Measurements from ENCODE around the gene LCN6. TPM values are rescaled to one million over a fixed set of nuclear protein-coding genes. Genes with fewer than 3 reads are reported as not detected.

The LCN6 gene
- total and polyA plus RNA-seq, 9 of the 15 experiments (the other 6 are each of a cell fraction or from before 2014, with no cell fraction given), result 0.10 to 0.45 (median 0.37) TPM; not detected in 5

- no peak for TF ChIP-seq SFPQ (IDR thresholded peaks at IDR 0.05; ENCODE audit: low read depth, low read length)
- TF ChIP-seq STAG1 (CRISPR knock-in tag; IDR thresholded peaks at IDR 0.05; ENCODE audit: borderline replicate concordance), result peak; percentile 44; the same call in 1 of the 2 replicates
- no peak for TF ChIP-seq ZNF764 (CRISPR knock-in tag; IDR thresholded peaks at IDR 0.05; ENCODE audit: low read depth)
- no peak for TF ChIP-seq SNIP1 (IDR thresholded peaks at IDR 0.05; ENCODE audit: low read depth)
- no peak for TF ChIP-seq THAP7 (CRISPR knock-in tag; IDR thresholded peaks at IDR 0.05)
- TF ChIP-seq CHD1 (IDR thresholded peaks at IDR 0.05; ENCODE audit: low read length), result no peak
- no peak for TF ChIP-seq ZNF431 (CRISPR knock-in tag; IDR thresholded peaks at IDR 0.05)
- TF ChIP-seq SIX5 (IDR thresholded peaks at IDR 0.05; ENCODE audit: borderline replicate concordance in 1 of 2, insufficient read depth in 1 of 2, low read depth in 1 of 2, low read length in 2 of 2), result no peak
- no peak for TF ChIP-seq ARHGAP35 (IDR thresholded peaks at IDR 0.05; ENCODE audit: partially characterized antibody)
- TF ChIP-seq PCBP2 (IDR thresholded peaks at IDR 0.05; ENCODE audit: low read depth, low read length, poor library complexity, severe bottlenecking), result no peak
- TF ChIP-seq RBBP5 (IDR thresholded peaks at IDR 0.05; ENCODE audit: borderline replicate concordance, insufficient read depth, low read length, poor library complexity, severe bottlenecking), result no peak
- TF ChIP-seq MNT (conservative IDR thresholded peaks at IDR 0.05), result peak in 1 of 2 experiments; percentile 24; a peak in 1 of 4 replicates
- no peak for TF ChIP-seq ZNF354B (CRISPR knock-in tag; IDR thresholded peaks at IDR 0.05)
- no peak for TF ChIP-seq HOMEZ (CRISPR knock-in tag; IDR thresholded peaks at IDR 0.05)
- peak; percentile 39; the same call in 1 of the 2 replicates for TF ChIP-seq MYC (IDR thresholded peaks at IDR 0.05; ENCODE audit: low read depth, low read length)
- no peak for TF ChIP-seq MYC (CRISPR knock-in tag; IDR thresholded peaks at IDR 0.05; ENCODE audit: borderline replicate concordance, low read depth)
- TF ChIP-seq SMC3 (conservative IDR thresholded peaks at IDR 0.05; ENCODE audit: insufficient read depth, low read depth, low read length), result peak; percentile 74
- no peak for TF ChIP-seq ZBTB49 (CRISPR knock-in tag; IDR thresholded peaks at IDR 0.05; ENCODE audit: borderline replicate concordance)
These were observed 54.0 kb downstream of the LCN6 start (continued) for GRCh38 chr9:136694163-136694871.

Measured in K562 (cell line).